Measurements from ENCODE around the gene ZNF486. TPM values are rescaled to one million over a fixed set of nuclear protein-coding genes. Genes with fewer than 3 reads are reported as not detected.
"Not testable (repeated sequence)": the region's sequence is repeated elsewhere in the genome, so short reads cannot be mapped to it uniquely, and the experiment has no call there.

The ZNF486 gene
- total RNA-seq, 1 experiment from 2014 or later, result 0.66 TPM

DNA sequence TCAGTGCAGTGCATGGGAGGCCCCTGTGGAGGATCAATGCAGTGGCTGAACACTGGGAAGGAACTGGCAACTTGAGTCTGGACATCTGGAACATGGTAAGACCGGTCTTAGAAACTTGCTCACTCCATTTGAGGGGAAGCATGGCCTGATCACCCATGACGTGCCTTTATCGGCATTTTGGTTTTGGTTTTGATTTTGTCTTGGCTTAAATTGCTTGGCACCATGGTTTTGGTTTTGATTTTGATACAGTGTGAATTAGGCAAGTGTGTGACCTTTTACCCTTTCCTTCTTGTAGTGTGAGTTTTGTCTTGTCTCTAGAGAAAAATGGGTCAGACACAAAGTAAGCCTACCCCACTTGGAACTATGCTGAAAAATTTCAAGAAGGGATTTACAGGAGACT, 77.3 kb downstream of the ZNF486 start:
- Histone ChIP-seq H3K27me3 (replicated peaks; ENCODE audit: control insufficient read depth, insufficient read depth, low read length) (no peaks in the 10 kb centered on the region), H3K4me3 (ENCODE audit: low read depth, low read length) (no peak overlapping the region), H3K4me1 (no peaks in the 10 kb centered on the region), H3K9me3 (peaks cover 4% of the 10 kb centered on the region; the same call in 1 of the 2 replicates), H3K36me3 (ENCODE audit: control insufficient read depth, insufficient read depth, low read length) (no peaks in the 10 kb centered on the region)
- TF ChIP-seq CTCF (IDR thresholded peaks at IDR 0.05; ENCODE audit: insufficient read depth in 1 of 2, low read depth in 1 of 2, low read length in 1 of 2, severe bottlenecking in 1 of 2, unreplicated experiment in 1 of 2), result no peak
- H3K27ac Mint-ChIP-seq (ENCODE audit: unreplicated experiment), result no peak overlapping the region
- no TSS peak for BruUV-seq (replicated peaks)
- no peaks in the 10 kb centered on the region for H3K27me3 Mint-ChIP-seq (ENCODE audit: insufficient read depth, unreplicated experiment)
- no peak overlapping the region for H3K4me3 Mint-ChIP-seq (ENCODE audit: unreplicated experiment)
- no peaks in the 10 kb centered on the region for H3K4me1 Mint-ChIP-seq (ENCODE audit: low read depth, unreplicated experiment)
- no peaks in the 10 kb centered on the region for H3K36me3 Mint-ChIP-seq (ENCODE audit: insufficient read depth, unreplicated experiment)
- DNase-seq, result no peak
- POLR2A ChIA-PET, result no interaction called here
- CTCF ChIA-PET, result no interaction called here
- intact Hi-C loops (cut with micrococcal nuclease; ENCODE audit: unreplicated experiment), result no loop called here
- peaks cover 4% of the 10 kb centered on the region for H3K9me3 Mint-ChIP-seq (ENCODE audit: unreplicated experiment)

GRCh38 chr19:20245309-20245708, 78.3 kb downstream of the ZNF486 start:
- no peaks in the 10 kb centered on the region for H3K36me3 ChIP-seq (ENCODE audit: control insufficient read depth, insufficient read depth, low read length)
- no peaks in the 10 kb centered on the region for H3K27me3 ChIP-seq (replicated peaks; ENCODE audit: control insufficient read depth, insufficient read depth, low read length)
- Mint-ChIP-seq H3K27me3 (ENCODE audit: insufficient read depth, unreplicated experiment) (no peaks in the 10 kb centered on the region), H3K27ac (ENCODE audit: unreplicated experiment) (no peak overlapping the region), H3K4me1 (ENCODE audit: low read depth, unreplicated experiment) (no peaks in the 10 kb centered on the region), H3K4me3 (ENCODE audit: unreplicated experiment) (no peak overlapping the region), H3K36me3 (ENCODE audit: insufficient read depth, unreplicated experiment) (no peaks in the 10 kb centered on the region), H3K9me3 (ENCODE audit: unreplicated experiment) (peaks cover 10% of the 10 kb centered on the region)
- no peak overlapping the region for H3K4me3 ChIP-seq (ENCODE audit: low read depth, low read length)
- POLR2A ChIA-PET, result no interaction called here
- no peaks in the 10 kb centered on the region for H3K4me1 ChIP-seq
- BruUV-seq (replicated peaks), result no TSS peak
- intact Hi-C loops (cut with micrococcal nuclease; ENCODE audit: unreplicated experiment), result no loop called here
- DNase-seq, result no peak
- CTCF ChIA-PET, result no interaction called here
- H3K9me3 ChIP-seq, result peaks cover 4% of the 10 kb centered on the region; the same call in 1 of the 2 replicates
- TF ChIP-seq CTCF (IDR thresholded peaks at IDR 0.05; ENCODE audit: insufficient read depth in 1 of 2, low read depth in 1 of 2, low read length in 1 of 2, severe bottlenecking in 1 of 2, unreplicated experiment in 1 of 2), result no peak

GRCh38 chr19:20247016-20247683, 80.1 kb downstream of the ZNF486 start:
- Histone ChIP-seq H3K4me1 (no peaks in the 10 kb centered on the region), H3K36me3 (ENCODE audit: control insufficient read depth, insufficient read depth, low read length) (no peaks in the 10 kb centered on the region), H3K9me3 (peaks cover 4% of the 10 kb centered on the region; the same call in 1 of the 2 replicates), H3K4me3 (ENCODE audit: low read depth, low read length) (no peak overlapping the region), H3K27me3 (replicated peaks; ENCODE audit: control insufficient read depth, insufficient read depth, low read length) (no peaks in the 10 kb centered on the region)
- no peaks in the 10 kb centered on the region for H3K27me3 Mint-ChIP-seq (ENCODE audit: insufficient read depth, unreplicated experiment)
- TF ChIP-seq CTCF (IDR thresholded peaks at IDR 0.05; ENCODE audit: insufficient read depth in 1 of 2, low read depth in 1 of 2, low read length in 1 of 2, severe bottlenecking in 1 of 2, unreplicated experiment in 1 of 2), result no peak
- no TSS peak for BruUV-seq (replicated peaks)
- CTCF ChIA-PET, result no interaction called here
- DNase-seq, result no peak
- no peaks in the 10 kb centered on the region for H3K36me3 Mint-ChIP-seq (ENCODE audit: insufficient read depth, unreplicated experiment)
- POLR2A ChIA-PET, result no interaction called here
- H3K4me1 Mint-ChIP-seq (ENCODE audit: low read depth, unreplicated experiment), result no peaks in the 10 kb centered on the region
- H3K9me3 Mint-ChIP-seq (ENCODE audit: unreplicated experiment), result peaks cover 10% of the 10 kb centered on the region
- no peak overlapping the region for H3K4me3 Mint-ChIP-seq (ENCODE audit: unreplicated experiment)
- intact Hi-C loops (cut with micrococcal nuclease; ENCODE audit: unreplicated experiment), result no loop called here
- H3K27ac Mint-ChIP-seq (ENCODE audit: unreplicated experiment), result no peak overlapping the region

DNA sequence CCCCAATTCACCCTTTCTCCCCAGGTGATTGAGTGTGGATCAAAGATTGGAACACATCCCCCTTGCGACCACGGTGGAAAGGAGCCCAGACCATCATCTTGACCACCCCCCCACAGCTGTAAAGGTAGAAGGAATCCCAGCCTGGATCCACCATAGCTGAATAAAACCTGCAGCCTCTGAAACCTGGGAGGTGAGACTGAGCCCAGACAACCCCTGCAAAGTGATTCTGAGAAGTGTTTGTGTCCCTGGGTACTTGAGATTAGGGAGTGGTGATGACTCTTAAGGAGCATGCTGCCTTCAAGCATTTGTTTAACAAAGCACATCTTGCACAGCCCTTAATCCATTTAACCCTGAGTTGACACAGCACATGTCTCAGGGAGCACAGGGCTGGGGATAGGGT, 81.2 kb downstream of the ZNF486 start:
- CTCF ChIA-PET; DNase-seq; H3K36me3 ChIP-seq (ENCODE audit: control insufficient read depth, insufficient read depth, low read length); H3K36me3 Mint-ChIP-seq (ENCODE audit: insufficient read depth, unreplicated experiment); H3K4me1 Mint-ChIP-seq (ENCODE audit: low read depth, unreplicated experiment); H3K27me3 ChIP-seq (replicated peaks; ENCODE audit: control insufficient read depth, insufficient read depth, low read length); H3K4me3 Mint-ChIP-seq (ENCODE audit: unreplicated experiment); POLR2A ChIA-PET; H3K4me3 ChIP-seq (ENCODE audit: low read depth, low read length); H3K9me3 ChIP-seq; intact Hi-C loops (cut with micrococcal nuclease; ENCODE audit: unreplicated experiment); H3K9me3 Mint-ChIP-seq (ENCODE audit: unreplicated experiment); BruUV-seq (replicated peaks); H3K27me3 Mint-ChIP-seq (ENCODE audit: insufficient read depth, unreplicated experiment); H3K4me1 ChIP-seq; H3K27ac Mint-ChIP-seq (ENCODE audit: unreplicated experiment): not testable (repeated sequence)

Data from Caco-2 (cell line).